GM18951 (cell line): Measurements from ENCODE around the gene TCERG1.

Source experiments
- POLR2A ChIP-seq: IDR thresholded peaks from 4 replicates; pipeline ENCODE4 v1.6.1; 2011; ENCODE audit warnings: mild to moderate bottlenecking; ENCODE audit not compliant: insufficient read length, insufficient read depth; ENCODE audit errors: extremely low read depth
- in situ Hi-C: fragments of 300-500 bp; cut with MboI; formaldehyde crosslinking; loops from one replicate; pipeline ENCODE4 v1.12.0; 2022; ENCODE audit warnings: low sequenced_read_pairs, mixed read lengths, inconsistent platforms; ENCODE audit not compliant: unreplicated experiment

Gene TCERG1

GRCh38 chr5:146446861-146447733, at the start of gene TCERG1:
TSS of gene TCERG1 (plus strand) at chr5:146447333. CDS start at chr5:146447350, 17 bp downstream.
- TF ChIP-seq POLR2A = peak; percentile 66
- in situ Hi-C loops = no loop called here

GRCh38 chr5:146398826-146399225, 48.3 kb upstream of the TCERG1 start:
- in situ Hi-C loops = no loop called here
- no peak for TF ChIP-seq POLR2A

GRCh38 chr5:146399481-146399880, 47.7 kb upstream of the TCERG1 start:
- TF ChIP-seq POLR2A = no peak

GRCh38 chr5:146400201-146400600, 46.9 kb upstream of the TCERG1 start:
- in situ Hi-C loops = no loop called here
- TF ChIP-seq POLR2A = no peak

More at GRCh38 chr5:146399481-146399880, 47.7 kb upstream of the TCERG1 start:
- in situ Hi-C loops = no loop called here

GRCh38 chr5:146401021-146401420, 46.1 kb upstream of the TCERG1 start:
- no peak for TF ChIP-seq POLR2A
- in situ Hi-C loops = no loop called here

- in situ Hi-C loops = no loop called here
Observed at GRCh38 chr5:146402949-146403348, 44.2 kb upstream of the TCERG1 start.

GRCh38 chr5:146409054-146409671, 38.0 kb upstream of the TCERG1 start:
- no peak for TF ChIP-seq POLR2A
- in situ Hi-C loops = no loop called here

More at GRCh38 chr5:146402949-146403348, 44.2 kb upstream of the TCERG1 start:
- TF ChIP-seq POLR2A = no peak

- in situ Hi-C loops = no loop called here
- TF ChIP-seq POLR2A = no peak
Observed at GRCh38 chr5:146410272-146410671, 36.9 kb upstream of the TCERG1 start.

GRCh38 chr5:146419696-146420095, 27.4 kb upstream of the TCERG1 start:
- in situ Hi-C loops = no loop called here
- TF ChIP-seq POLR2A = no peak

GRCh38 chr5:146425023-146425422, 22.1 kb upstream of the TCERG1 start:
- in situ Hi-C loops = no loop called here
- no peak for TF ChIP-seq POLR2A

GRCh38 chr5:146426305-146426704, 20.8 kb upstream of the TCERG1 start:
- TF ChIP-seq POLR2A = no peak
- in situ Hi-C loops = no loop called here

- in situ Hi-C loops = no loop called here
- no peak for TF ChIP-seq POLR2A
Observed at GRCh38 chr5:146426853-146427618, 20.1 kb upstream of the TCERG1 start.

- in situ Hi-C loops = no loop called here
- TF ChIP-seq POLR2A = no peak
Observed at GRCh38 chr5:146427619-146427997, 19.5 kb upstream of the TCERG1 start.

- in situ Hi-C loops = no loop called here
- no peak for TF ChIP-seq POLR2A
Observed at GRCh38 chr5:146428658-146429057, 18.5 kb upstream of the TCERG1 start.

- no peak for TF ChIP-seq POLR2A
- in situ Hi-C loops = no loop called here
Observed at GRCh38 chr5:146440353-146440752, 6.8 kb upstream of the TCERG1 start.
